OCI-LY7 (cell line): ENCODE results near the gene PRSS33. TPM values are rescaled to one million over a fixed set of nuclear protein-coding genes. Genes with fewer than 3 reads are reported as not detected.

Experiments
- BruUV-seq: library from RNA; stranded (reverse); fragments of 400-500 nt; replicated peaks from 2 replicates; lab custom pipeline; 2021; lab: Mats Ljungman, UMichigan
- CTCF ChIA-PET: fragments of 300-600 bp; sonication (Branson Sonifier 250); formaldehyde crosslinking; loops from one replicate; lab custom pipeline; 2022; ENCODE audit warnings: antibody characterized with exemption; ENCODE audit not compliant: unreplicated experiment; lab: Charles Lee
- POLR2A ChIA-PET: fragments of 300-600 bp; sonication (Branson Sonifier 250); formaldehyde crosslinking; loops from one replicate; lab custom pipeline; 2022; ENCODE audit warnings: antibody characterized with exemption; lab: Charles Lee
- DNase-seq: peaks from one replicate; pipeline ENCODE4 v3.0.0-alpha.2; 2015; ENCODE audit warnings: low spot score
- H2AFZ ChIP-seq: fragments of 200-600 bp; sonication (generic), shearing (Covaris generic); 2 replicates; pipeline ENCODE4 v1.6.1; 2014; ENCODE audit warnings: mild to moderate bottlenecking, antibody characterized with exemption, low read length, moderate library complexity
- H3K27ac ChIP-seq: fragments of 200-600 bp; sonication (generic); 2 replicates; pipeline ENCODE4 v1.5.1; 2014; ENCODE audit warnings: mixed run types, low read depth, mild to moderate bottlenecking, moderate library complexity, low read length, inconsistent platforms; ENCODE audit not compliant: poor library complexity, severe bottlenecking
- H3K36me3 ChIP-seq: fragments of 200-600 bp; sonication (generic); 2 replicates; pipeline ENCODE4 v1.6.1; 2014; ENCODE audit warnings: mild to moderate bottlenecking, antibody characterized with exemption, low read length, moderate library complexity, mixed read lengths; ENCODE audit not compliant: insufficient read depth
- H3K4me1 ChIP-seq: fragments of 200-600 bp; sonication (generic); 2 replicates; pipeline ENCODE4 v1.5.1; 2014; ENCODE audit warnings: mild to moderate bottlenecking, low read length; ENCODE audit not compliant: insufficient read depth, poor library complexity, severe bottlenecking
- H3K4me2 ChIP-seq: fragments of 200-600 bp; sonication (generic); 2 replicates; pipeline ENCODE4 v1.6.1; 2014; ENCODE audit warnings: mild to moderate bottlenecking, low read length
- H3K4me3 ChIP-seq: fragments of 200-600 bp; sonication (generic); 2 replicates; pipeline ENCODE4 v1.5.1; 2014; ENCODE audit warnings: mild to moderate bottlenecking, low read depth, low read length; ENCODE audit not compliant: poor library complexity, severe bottlenecking
- H3K79me2 ChIP-seq: fragments of 200-600 bp; sonication (generic); 2 replicates; pipeline ENCODE4 v1.6.1; 2016; ENCODE audit warnings: low read depth, mild to moderate bottlenecking, low read length, moderate library complexity, mixed read lengths; ENCODE audit not compliant: insufficient read depth
- H3K9me2 ChIP-seq: fragments of 200-600 bp; sonication (generic); 2 replicates; pipeline ENCODE4 v1.6.1; 2016; ENCODE audit warnings: mild to moderate bottlenecking, low read length, mixed read lengths; ENCODE audit not compliant: insufficient read depth
- H3K9me3 ChIP-seq: fragments of 200-600 bp; sonication (generic); 2 replicates; pipeline ENCODE4 v1.6.1; 2014; ENCODE audit warnings: mild to moderate bottlenecking, mixed run types, low read length, mixed read lengths
- H4K20me1 ChIP-seq: fragments of 200-600 bp; sonication (generic); 2 replicates; pipeline ENCODE4 v1.6.1; 2014; ENCODE audit warnings: mild to moderate bottlenecking, antibody characterized with exemption, low read length, moderate library complexity, mixed read lengths; ENCODE audit not compliant: insufficient read depth
- EZH2phosphoT487 ChIP-seq: fragments of 200-600 bp; sonication (generic); IDR thresholded peaks from 2 replicates; pipeline ENCODE4 v1.6.1; 2018; ENCODE audit warnings: low read depth, borderline replicate concordance, mild to moderate bottlenecking, mixed run types, antibody characterized with exemption, low read length, moderate library complexity, mixed read lengths
- intact Hi-C: fragments of 100-400 bp; cut with micrococcal nuclease; formaldehyde crosslinking; loops from one replicate; pipeline ENCODE4 v1.10.0; 2022; ENCODE audit not compliant: unreplicated experiment
- total RNA-seq, 2 experiments: library from RNA; depleted of rRNA in 1 of 2; stranded (reverse); fragments of >200 nt in 1 of 2; shearing (Covaris generic) in 1 of 2; gene quantifications; 2 replicates each; pipeline ENCODE4 v1.2.3, GENCODE V29; 2014 to 2022
- TF ChIP-seq, protein P1 (sequence below): fragments of 200-600 bp; sonication (generic); conservative IDR thresholded peaks from 2 replicates; pipeline ENCODE4 v1.5.1; 2014; ENCODE audit warnings: mild to moderate bottlenecking, antibody characterized with exemption, low read length, moderate library complexity, mixed read lengths

The PRSS33 gene
- total RNA-seq, 2 experiments from 2014 or later, result not detected

DNA sequence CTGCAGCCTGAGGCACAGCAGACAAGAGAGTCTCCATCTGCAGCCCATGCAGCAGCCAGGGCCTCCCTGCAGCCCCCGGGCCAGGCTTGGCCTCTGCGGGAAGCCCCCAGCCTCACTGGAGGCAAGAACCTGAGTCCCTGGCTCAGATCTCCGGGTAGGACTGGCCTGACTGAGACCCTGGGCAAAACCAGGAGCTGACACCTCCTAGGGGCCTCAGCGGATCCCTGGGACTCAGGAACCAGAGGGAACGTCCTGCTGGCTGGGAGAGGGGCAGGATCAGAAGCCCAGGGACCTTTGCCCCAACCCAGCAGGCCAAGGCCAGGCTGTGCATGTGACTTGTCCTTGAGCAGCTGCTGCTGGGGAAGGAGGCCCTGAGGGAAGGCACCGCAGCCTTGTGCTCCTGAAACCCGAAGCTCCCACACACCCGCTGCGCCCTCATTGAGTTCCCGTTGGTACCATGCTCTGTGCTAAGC lies 28.0 kb upstream of the PRSS33 start:
- Histone ChIP-seq H3K36me3 (no peaks in the 10 kb centered on the region), H3K27ac (no peak overlapping the region), H3K4me1 (peaks cover 18% of the 10 kb centered on the region), H3K9me2 (no peaks in the 10 kb centered on the region), H4K20me1 (no peaks in the 10 kb centered on the region), H3K4me3 (no peak overlapping the region), H3K4me2 (no peak overlapping the region), H3K9me3 (no peaks in the 10 kb centered on the region), H2AFZ (no peak overlapping the region), H3K79me2 (peaks cover 10% of the 10 kb centered on the region; the same call in 1 of the 2 replicates)
- no TSS peak for BruUV-seq
- ChIA-PET POLR2A (no interaction called here), CTCF (no interaction called here)
- DNase-seq, result no peak
- TF ChIP-seq, protein P1, sequence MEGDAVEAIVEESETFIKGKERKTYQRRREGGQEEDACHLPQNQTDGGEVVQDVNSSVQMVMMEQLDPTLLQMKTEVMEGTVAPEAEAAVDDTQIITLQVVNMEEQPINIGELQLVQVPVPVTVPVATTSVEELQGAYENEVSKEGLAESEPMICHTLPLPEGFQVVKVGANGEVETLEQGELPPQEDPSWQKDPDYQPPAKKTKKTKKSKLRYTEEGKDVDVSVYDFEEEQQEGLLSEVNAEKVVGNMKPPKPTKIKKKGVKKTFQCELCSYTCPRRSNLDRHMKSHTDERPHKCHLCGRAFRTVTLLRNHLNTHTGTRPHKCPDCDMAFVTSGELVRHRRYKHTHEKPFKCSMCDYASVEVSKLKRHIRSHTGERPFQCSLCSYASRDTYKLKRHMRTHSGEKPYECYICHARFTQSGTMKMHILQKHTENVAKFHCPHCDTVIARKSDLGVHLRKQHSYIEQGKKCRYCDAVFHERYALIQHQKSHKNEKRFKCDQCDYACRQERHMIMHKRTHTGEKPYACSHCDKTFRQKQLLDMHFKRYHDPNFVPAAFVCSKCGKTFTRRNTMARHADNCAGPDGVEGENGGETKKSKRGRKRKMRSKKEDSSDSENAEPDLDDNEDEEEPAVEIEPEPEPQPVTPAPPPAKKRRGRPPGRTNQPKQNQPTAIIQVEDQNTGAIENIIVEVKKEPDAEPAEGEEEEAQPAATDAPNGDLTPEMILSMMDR, result no peak
- intact Hi-C loops, result no loop called here

DNA sequence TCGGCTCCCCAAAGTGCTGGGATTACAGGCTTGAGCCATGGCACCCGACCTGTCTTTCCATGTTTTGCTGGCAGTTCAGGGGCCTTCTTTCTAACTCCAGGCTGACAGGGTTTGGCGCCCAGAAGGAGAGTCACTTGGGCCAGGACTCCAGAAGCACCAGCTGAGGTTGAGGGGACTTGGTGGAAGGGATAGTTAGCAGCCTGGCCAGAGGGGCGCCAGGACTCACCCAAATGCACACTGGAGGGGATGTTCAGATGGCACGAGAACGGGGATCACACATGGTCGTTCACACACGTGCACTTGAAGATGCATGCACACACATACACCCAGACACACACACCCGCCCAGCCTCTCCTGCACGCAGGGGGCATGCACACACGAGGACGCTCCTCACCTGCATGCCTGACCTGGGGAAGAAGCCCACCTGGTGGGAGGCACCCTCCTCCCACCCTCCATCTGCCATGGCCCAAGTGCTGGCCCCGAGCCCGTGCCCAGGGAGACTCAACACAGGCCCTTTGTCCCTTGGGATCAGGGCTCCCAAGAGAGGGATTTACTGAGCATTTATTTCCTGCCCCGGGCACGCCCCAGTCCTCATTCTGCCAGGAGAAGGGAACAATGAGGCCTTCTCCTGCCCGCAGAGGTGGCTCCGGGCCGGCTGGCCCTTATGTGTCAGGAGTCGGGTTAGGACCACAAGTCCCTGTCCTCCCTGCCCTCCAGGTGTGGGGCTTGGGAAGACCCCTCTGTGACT lies 27.4 kb upstream of the PRSS33 start:
- Histone ChIP-seq H3K4me1 (peaks cover 18% of the 10 kb centered on the region), H3K4me3 (no peak overlapping the region), H3K4me2 (no peak overlapping the region), H4K20me1 (no peaks in the 10 kb centered on the region), H3K27ac (no peak overlapping the region), H3K79me2 (peaks cover 10% of the 10 kb centered on the region; the same call in 1 of the 2 replicates), H3K9me2 (no peaks in the 10 kb centered on the region), H3K9me3 (no peaks in the 10 kb centered on the region), H2AFZ (no peak overlapping the region), H3K36me3 (no peaks in the 10 kb centered on the region)
- ChIA-PET CTCF (no interaction called here), POLR2A (interaction anchor here (0.7 kb wide), 1 partner anchor 10 kb away, joined by 7 read pairs; no protein-coding TSS in a partner anchor)
- TF ChIP-seq, protein P1, result no peak
- no peak for TF ChIP-seq EZH2phosphoT487
- no TSS peak for BruUV-seq
- intact Hi-C loops, result no loop called here
- DNase-seq, result no peak

DNA sequence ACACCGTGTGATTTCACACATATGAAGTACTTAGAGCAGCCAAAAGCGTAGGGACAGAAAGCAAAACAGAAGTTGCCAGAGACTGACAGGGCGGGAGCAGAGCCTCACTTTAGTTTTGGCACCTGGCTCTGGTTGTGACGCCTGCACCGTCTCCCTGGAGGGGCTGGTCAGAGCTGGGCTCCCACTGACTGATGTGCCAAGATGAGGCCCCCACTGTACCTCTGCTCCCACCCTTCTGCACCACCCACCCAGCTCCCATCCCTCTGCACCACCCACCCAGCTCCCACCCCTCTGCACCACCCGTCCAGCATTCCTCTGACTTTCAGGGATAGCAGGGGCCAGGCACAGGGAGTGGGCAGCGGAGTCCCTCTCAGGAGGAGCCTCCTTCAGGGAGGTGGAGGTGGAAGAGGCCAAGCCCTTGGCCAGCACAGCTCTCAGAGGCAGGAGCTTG lies 26.4 kb upstream of the PRSS33 start:
- Histone ChIP-seq H3K4me2 (no peak overlapping the region), H3K27ac (no peak overlapping the region), H3K36me3 (no peaks in the 10 kb centered on the region), H3K4me1 (peaks cover 18% of the 10 kb centered on the region), H3K9me3 (no peaks in the 10 kb centered on the region), H2AFZ (no peak overlapping the region), H3K4me3 (no peak overlapping the region), H4K20me1 (no peaks in the 10 kb centered on the region), H3K9me2 (no peaks in the 10 kb centered on the region), H3K79me2 (peaks cover 10% of the 10 kb centered on the region; the same call in 1 of the 2 replicates)
- intact Hi-C loops, result no loop called here
- ChIA-PET POLR2A (no interaction called here), CTCF (no interaction called here)
- BruUV-seq, result no TSS peak
- no peak for TF ChIP-seq EZH2phosphoT487
- TF ChIP-seq, protein P1, result no peak
- DNase-seq, result no peak
